RWPE2 (cell line): Measurements from ENCODE around the gene UNC79.

Experiments used
- ATAC-seq: fragments of 200-7000 bp; cut with Tn5 transposase; 3 replicates; pipeline ENCODE4 v1.9.1; 2021; ENCODE audit warnings: low read depth
- DNase-seq: peaks from one replicate; pipeline ENCODE4 v3.0.0-alpha.2; 2020; ENCODE audit warnings: low spot score
- H3K27ac ChIP-seq: fragments of 450-650 bp; 2 replicates; pipeline ENCODE4 v1.5.1; 2017; ENCODE audit warnings: mild to moderate bottlenecking; ENCODE audit not compliant: poor library complexity, severe bottlenecking
- H3K27me3 ChIP-seq: fragments of 250-450 bp; sonication (Bioruptor Pico); 2 replicates; pipeline ENCODE4 v1.5.1; 2021; ENCODE audit warnings: mild to moderate bottlenecking, moderate library complexity; ENCODE audit not compliant: insufficient read depth, poor library complexity, severe bottlenecking
- H3K36me3 ChIP-seq: fragments of 250-450 bp; sonication (Bioruptor Pico); 2 replicates; pipeline ENCODE4 v1.5.1; 2020; ENCODE audit warnings: low read depth, mild to moderate bottlenecking, moderate library complexity
- H3K4me1 ChIP-seq: fragments of 250-450 bp; sonication (Bioruptor Pico); 2 replicates; pipeline ENCODE4 v1.5.1; 2021; ENCODE audit warnings: mild to moderate bottlenecking, moderate library complexity; ENCODE audit not compliant: insufficient read depth, poor library complexity, severe bottlenecking
- H3K4me3 ChIP-seq: fragments of 250-450 bp; sonication (Bioruptor Pico); 2 replicates; pipeline ENCODE4 v1.5.1; 2021; ENCODE audit warnings: mild to moderate bottlenecking, moderate library complexity; ENCODE audit not compliant: severe bottlenecking
- H3K9me3 ChIP-seq: fragments of 250-450 bp; sonication (Bioruptor Pico); 2 replicates; pipeline ENCODE4 v1.5.1; 2021; ENCODE audit warnings: mild to moderate bottlenecking, moderate library complexity; ENCODE audit not compliant: severe bottlenecking
- TF ChIP-seq, protein P1 (sequence below): fragments of 450-650 bp; IDR thresholded peaks from one replicate; pipeline ENCODE4 v1.5.1; 2017; ENCODE audit warnings: mild to moderate bottlenecking, moderate library complexity; ENCODE audit not compliant: poor library complexity, severe bottlenecking

The UNC79 gene

DNA sequence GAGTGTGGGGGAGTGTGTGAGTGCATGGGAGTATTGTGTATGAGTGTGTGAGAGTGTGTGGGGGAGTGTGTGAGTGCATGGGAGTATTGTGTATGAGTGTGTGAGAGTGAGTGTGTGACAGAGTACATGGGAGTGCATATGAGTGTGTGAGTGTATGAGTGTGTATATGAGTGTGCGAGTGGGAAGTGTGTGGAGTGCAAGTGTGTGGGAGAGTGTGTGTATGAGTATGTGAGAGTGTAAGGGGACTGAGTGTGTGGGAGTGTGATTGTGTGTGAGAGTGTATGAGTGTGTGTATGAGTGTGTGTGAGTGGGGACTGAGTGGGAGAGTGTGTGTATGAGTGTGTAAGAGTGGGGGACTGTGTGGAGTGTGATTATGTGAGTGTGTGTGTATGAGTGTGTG lies 316.8 kb downstream of the UNC79 start:
- TF ChIP-seq, protein P1, sequence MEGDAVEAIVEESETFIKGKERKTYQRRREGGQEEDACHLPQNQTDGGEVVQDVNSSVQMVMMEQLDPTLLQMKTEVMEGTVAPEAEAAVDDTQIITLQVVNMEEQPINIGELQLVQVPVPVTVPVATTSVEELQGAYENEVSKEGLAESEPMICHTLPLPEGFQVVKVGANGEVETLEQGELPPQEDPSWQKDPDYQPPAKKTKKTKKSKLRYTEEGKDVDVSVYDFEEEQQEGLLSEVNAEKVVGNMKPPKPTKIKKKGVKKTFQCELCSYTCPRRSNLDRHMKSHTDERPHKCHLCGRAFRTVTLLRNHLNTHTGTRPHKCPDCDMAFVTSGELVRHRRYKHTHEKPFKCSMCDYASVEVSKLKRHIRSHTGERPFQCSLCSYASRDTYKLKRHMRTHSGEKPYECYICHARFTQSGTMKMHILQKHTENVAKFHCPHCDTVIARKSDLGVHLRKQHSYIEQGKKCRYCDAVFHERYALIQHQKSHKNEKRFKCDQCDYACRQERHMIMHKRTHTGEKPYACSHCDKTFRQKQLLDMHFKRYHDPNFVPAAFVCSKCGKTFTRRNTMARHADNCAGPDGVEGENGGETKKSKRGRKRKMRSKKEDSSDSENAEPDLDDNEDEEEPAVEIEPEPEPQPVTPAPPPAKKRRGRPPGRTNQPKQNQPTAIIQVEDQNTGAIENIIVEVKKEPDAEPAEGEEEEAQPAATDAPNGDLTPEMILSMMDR = no peak
- H3K4me1 ChIP-seq = no peaks in the 10 kb centered on the region
- ATAC-seq (no peak), DNase-seq (no peak)
- no peak overlapping the region for H3K27ac ChIP-seq
- H3K27me3 ChIP-seq = no peaks in the 10 kb centered on the region
- no peak overlapping the region for H3K4me3 ChIP-seq
- H3K36me3 ChIP-seq = no peaks in the 10 kb centered on the region
- H3K9me3 ChIP-seq = no peaks in the 10 kb centered on the region

DNA sequence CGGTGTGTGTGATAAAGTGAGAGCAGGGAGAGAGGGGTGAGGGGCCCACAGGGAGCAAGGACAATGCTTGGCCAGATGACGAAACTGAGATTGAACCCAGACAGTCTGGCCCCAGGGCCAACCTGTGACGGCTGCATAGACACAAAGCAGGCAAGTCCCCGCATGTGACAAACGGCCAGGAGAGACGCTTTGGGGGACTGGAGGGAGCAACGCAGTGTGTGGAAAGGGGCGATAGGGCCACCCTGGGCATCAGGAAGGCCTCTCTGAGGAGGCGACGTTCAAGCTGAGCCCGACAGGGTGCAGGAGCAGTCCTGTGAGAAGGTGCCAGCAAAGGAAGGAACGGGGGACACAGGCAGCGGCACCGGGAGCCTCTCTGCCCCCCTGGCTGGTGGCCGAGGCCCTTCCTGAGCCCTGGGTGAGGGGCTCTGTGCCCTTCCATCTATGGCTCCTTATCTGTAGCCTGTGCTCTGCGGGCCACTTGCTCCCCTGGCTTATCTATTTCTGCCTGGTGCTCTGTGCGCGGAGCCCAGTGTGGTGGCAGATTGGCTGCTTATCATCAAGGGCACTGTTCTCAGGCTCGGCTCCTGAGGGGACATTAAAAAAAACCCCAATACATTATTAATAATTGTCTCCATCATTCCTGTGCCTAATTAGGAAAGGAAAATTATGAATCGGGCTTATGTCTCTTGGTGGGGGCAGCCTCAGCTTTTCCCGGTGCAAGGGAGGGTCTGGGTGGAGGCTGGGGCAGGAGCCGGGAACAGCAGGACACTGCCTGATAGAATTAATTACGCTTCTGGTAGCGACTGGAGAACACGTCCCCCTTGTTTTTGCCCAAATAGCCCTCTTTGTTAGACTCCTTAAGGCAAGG lies 317.7 kb downstream of the UNC79 start:
- Histone ChIP-seq H3K4me1 (no peaks in the 10 kb centered on the region), H3K4me3 (no peak overlapping the region), H3K27me3 (no peaks in the 10 kb centered on the region), H3K9me3 (no peaks in the 10 kb centered on the region), H3K36me3 (no peaks in the 10 kb centered on the region), H3K27ac (no peak overlapping the region)
- DNase-seq = no peak
- TF ChIP-seq, protein P1 = no peak
- no peak for ATAC-seq

DNA sequence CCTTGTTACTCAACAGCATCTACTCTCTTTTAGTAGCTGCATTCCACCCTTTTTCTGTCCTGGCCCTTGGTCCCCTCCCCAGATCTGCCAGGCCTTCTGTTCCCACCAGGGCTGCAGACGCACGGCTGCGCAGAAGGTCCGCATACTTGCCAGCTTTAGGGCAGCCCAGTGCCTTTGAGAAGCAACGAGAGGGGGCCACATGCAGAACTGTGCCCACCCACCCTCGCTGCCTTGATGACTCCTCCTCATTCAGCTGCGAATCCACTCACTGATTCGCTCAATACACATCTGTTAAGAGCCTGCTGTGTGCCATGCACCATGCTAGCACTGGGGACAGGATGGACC lies 318.3 kb downstream of the UNC79 start:
- DNase-seq (no peak), ATAC-seq (no peak)
- TF ChIP-seq, protein P1 = no peak
- Histone ChIP-seq H3K4me3 (no peak overlapping the region), H3K36me3 (no peaks in the 10 kb centered on the region), H3K9me3 (no peaks in the 10 kb centered on the region), H3K27ac (no peak overlapping the region), H3K27me3 (no peaks in the 10 kb centered on the region), H3K4me1 (no peaks in the 10 kb centered on the region)

DNA sequence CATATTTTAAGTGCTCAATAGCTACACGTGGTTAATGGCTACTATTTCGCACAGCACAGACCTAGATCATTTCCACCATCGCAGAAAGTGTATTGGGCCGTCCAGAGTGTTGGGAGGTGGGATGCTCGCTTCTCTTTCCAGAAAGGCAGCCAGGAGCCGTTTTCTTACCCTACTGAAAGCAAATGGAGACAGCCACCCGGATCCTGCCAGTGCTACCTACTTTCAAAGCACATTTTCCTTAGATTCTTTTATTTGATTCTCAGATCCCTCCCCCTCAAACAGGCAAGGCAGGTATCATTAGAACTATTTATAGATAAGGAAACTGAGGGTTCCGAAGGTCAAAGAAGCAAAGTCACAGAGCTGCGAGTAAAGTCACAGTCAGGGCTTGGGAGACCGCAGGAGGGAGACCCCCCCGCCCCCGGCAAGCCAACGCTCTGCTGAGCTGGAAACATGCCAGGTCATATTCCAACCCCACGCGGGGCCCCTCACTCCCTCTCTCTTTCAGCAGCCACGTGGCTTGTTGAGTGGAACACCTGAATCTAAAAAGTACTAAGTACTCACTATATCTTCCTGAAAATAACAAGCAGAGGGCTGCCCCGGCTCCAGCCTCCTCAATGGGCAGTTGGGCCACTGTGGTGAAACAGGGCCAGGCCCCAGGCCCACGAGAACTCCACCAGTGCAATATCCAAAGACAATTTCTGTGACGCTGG lies 321.4 kb downstream of the UNC79 start:
- no peak overlapping the region for H3K27ac ChIP-seq
- H3K4me3 ChIP-seq = no peak overlapping the region
- H3K27me3 ChIP-seq = no peaks in the 10 kb centered on the region
- ATAC-seq (no peak), DNase-seq (no peak)
- H3K36me3 ChIP-seq = no peaks in the 10 kb centered on the region
- TF ChIP-seq, protein P1 = no peak
- H3K4me1 ChIP-seq = no peaks in the 10 kb centered on the region
- no peaks in the 10 kb centered on the region for H3K9me3 ChIP-seq

DNA sequence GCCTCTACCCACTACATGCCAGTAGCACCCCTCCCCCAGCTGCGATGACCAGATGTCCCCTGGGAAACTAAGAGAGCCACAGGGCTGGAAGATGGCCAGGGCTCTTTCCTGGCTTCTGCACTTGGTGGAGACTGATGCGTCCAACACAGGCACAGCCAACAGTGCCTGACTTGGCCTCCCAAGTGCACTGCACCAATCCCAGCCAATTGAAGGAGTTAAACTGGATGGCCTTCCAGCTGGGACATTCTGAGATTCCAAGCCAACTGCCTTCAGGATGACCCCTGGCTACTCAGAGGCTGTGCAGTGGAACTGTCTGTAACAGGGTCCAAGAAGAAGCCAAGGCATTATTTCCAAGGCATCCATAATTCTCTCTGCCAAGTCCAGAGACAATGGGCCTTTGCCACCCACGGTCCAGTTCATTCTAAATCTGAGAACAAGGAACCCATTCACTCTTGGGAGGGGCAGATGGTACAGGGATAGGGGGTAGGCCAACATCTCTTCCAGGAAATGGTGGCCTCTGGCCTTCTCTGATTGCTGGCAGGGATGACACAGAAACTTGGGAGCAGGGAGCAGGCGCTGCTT lies 322.3 kb downstream of the UNC79 start:
- H3K36me3 ChIP-seq = no peaks in the 10 kb centered on the region
- ATAC-seq (no peak), DNase-seq (no peak)
- TF ChIP-seq, protein P1 = no peak
- no peaks in the 10 kb centered on the region for H3K27me3 ChIP-seq
- no peaks in the 10 kb centered on the region for H3K9me3 ChIP-seq
- no peaks in the 10 kb centered on the region for H3K4me1 ChIP-seq
- H3K4me3 ChIP-seq = no peak overlapping the region
- no peak overlapping the region for H3K27ac ChIP-seq
